Activated CD4-positive, alpha-beta T cell treated with anti-CD3 and anti-CD28 coated beads, Interleukin-2, amount 10 ng/mL, durations not matched to agents 24 days and 14 days (primary cell): ENCODE measurements around the gene IQCH. TPM values are rescaled to one million over a fixed set of nuclear protein-coding genes. Genes with fewer than 3 reads are reported as not detected.
A peak's percentile ranks its signal among the peaks of the same experiment; 100 is the strongest.

Experiments used
- DNase-seq: peaks from one replicate; pipeline ENCODE4 v3.0.0; 2022
- H3K27ac Mint-ChIP-seq: one replicate; pipeline ENCODE4 v1.8.0; 2022; ENCODE audit warnings: mild to moderate bottlenecking, mixed read lengths
- H3K27me3 Mint-ChIP-seq: one replicate; pipeline ENCODE4 v1.8.0; 2022; ENCODE audit warnings: mixed read lengths
- H3K36me3 Mint-ChIP-seq: one replicate; pipeline ENCODE4 v1.8.0; 2022; ENCODE audit warnings: low read depth, mild to moderate bottlenecking, mixed read lengths
- H3K4me1 Mint-ChIP-seq: one replicate; pipeline ENCODE4 v1.8.0; 2021; ENCODE audit warnings: mixed read lengths
- H3K4me3 Mint-ChIP-seq: one replicate; pipeline ENCODE4 v1.8.0; 2022; ENCODE audit warnings: mild to moderate bottlenecking, moderate library complexity, mixed read lengths
- H3K9me3 Mint-ChIP-seq: one replicate; pipeline ENCODE4 v1.8.0; 2021; ENCODE audit warnings: mixed read lengths
- intact Hi-C: fragments of 100-400 bp; cut with micrococcal nuclease; formaldehyde crosslinking; loops from one replicate; pipeline ENCODE4 v1.15.1; 2023
- total RNA-seq: library from RNA; stranded (reverse); gene quantifications from 2 replicates; pipeline ENCODE4 v1.2.3, GENCODE V29; 2022

The IQCH gene
- total RNA-seq, 1 donor from 2014 or later: 0.70 TPM

DNA sequence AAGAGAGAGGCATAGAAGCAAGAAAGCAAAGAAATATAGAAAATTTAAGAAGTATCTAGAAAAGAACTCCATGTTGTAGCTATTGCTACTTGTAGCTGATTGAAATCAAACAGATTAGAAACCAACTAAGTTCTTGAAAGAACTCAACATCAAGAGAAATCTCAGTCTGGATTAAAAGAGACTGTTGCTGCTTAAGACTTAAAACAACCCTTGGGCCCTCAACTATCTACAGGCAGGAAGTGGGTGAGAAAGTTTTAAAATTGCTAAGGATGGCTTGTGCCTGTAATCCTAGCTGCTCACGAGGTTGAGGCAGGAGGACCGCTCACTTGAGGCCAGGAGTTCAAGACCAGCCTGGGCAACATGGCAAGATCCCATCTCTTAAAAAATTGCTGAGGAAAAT, 227.1 kb downstream of the IQCH start:
- H3K4me3 Mint-ChIP-seq: no peak overlapping the region
- peaks cover 10% of the 10 kb centered on the region for H3K9me3 Mint-ChIP-seq
- no peaks in the 10 kb centered on the region for H3K36me3 Mint-ChIP-seq
- intact Hi-C loops: no loop called here
- peak; percentile 47 for DNase-seq
- H3K27me3 Mint-ChIP-seq: peaks cover 19% of the 10 kb centered on the region
- no peaks in the 10 kb centered on the region for H3K4me1 Mint-ChIP-seq
- H3K27ac Mint-ChIP-seq: no peak overlapping the region

DNA sequence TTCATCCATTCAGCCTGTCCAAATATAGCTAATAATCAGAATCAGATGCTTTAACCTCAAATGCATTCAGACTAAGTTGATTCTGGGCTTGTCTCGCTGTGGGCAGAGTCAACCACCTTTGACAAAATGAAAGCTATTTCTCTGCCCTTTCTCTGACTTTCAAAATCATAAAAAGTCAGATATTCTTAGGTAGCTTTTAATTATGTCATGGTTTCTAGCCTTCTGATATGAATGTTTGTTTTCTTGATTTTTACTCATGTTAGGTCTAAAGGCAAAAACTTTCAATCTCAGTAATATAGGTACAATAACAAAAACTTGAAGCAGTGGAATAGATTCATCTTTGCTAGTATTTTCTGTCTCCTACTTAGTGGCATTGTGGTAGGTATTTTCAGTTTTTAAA, 241.0 kb downstream of the IQCH start:
- Mint-ChIP-seq H3K9me3 (no peaks in the 10 kb centered on the region), H3K4me3 (no peak overlapping the region), H3K36me3 (no peaks in the 10 kb centered on the region), H3K27ac (no peak overlapping the region), H3K27me3 (peaks cover 3% of the 10 kb centered on the region), H3K4me1 (peaks cover 2% of the 10 kb centered on the region)
- DNase-seq: no peak
- intact Hi-C loops: no loop called here

DNA sequence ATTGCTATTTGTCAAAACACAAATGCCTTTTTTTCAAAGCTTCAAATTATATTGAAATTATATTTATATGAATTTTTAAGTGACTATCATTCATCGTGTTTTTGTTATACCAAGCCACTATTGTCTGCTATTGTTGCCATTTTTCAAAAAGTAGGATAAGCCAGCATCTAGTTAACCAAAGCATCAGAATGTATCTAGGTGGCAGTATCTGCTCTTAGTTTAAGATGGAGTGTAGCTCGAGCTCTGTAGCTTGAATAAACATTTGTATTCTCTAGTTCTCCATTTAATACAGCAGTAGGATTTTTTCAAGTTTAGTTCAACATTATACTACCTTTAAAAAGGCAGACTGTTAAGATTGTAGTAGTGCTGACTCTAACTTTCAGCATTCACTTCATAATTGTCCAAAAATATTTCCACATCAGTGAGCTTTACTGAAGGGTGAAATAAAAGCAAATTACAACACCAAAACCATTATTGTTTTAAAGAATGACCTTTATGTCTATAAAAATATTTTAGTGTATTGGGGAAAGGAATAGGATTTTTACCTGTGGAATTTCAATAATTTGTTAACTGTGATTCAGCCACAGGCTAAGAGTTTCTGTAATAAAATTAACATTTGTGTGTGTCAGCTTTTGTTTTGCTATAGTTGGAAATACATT, 246.7 kb downstream of the IQCH start:
- peaks cover 3% of the 10 kb centered on the region for H3K4me1 Mint-ChIP-seq
- intact Hi-C loops: loop anchor here (5.0 kb wide), 1 partner anchor 316 kb away; no protein-coding TSS in a partner anchor
- no peak for DNase-seq
- H3K36me3 Mint-ChIP-seq: no peaks in the 10 kb centered on the region
- H3K27ac Mint-ChIP-seq: no peak overlapping the region
- H3K4me3 Mint-ChIP-seq: no peak overlapping the region
- no peaks in the 10 kb centered on the region for H3K9me3 Mint-ChIP-seq
- peaks cover 4% of the 10 kb centered on the region for H3K27me3 Mint-ChIP-seq

DNA sequence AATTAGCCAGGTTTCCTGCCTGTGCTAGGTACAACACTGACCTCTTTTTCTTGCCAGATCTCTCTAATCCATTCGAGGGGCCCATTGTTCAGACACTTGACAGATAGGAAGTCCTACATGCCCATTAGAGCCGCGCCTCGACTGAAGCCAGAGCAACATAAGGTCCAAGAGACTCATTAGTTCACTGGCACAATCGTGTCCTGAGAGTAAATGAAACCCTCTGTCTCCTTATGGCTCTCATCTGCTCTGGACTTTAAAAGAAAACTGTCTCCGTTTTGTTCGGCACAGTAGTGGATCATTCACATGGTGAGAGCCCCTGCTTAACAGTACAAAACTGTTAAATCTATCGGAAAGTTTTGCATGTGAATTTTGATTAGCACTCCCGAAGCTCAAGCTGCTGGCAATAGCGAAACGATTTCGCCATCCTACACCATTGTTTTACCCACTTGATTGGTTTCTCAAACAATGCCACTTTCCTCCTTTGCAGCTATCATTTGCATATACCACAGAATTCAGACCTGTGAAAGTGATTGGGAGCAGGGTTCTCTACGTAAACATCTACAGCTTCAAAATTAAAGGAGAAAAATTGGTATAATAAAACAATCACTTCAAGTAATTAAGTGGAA, 247.4 kb downstream of the IQCH start:
- Mint-ChIP-seq H3K27ac (no peak overlapping the region), H3K4me1 (peaks cover 3% of the 10 kb centered on the region), H3K36me3 (no peaks in the 10 kb centered on the region), H3K9me3 (no peaks in the 10 kb centered on the region), H3K27me3 (peaks cover 4% of the 10 kb centered on the region), H3K4me3 (no peak overlapping the region)
- DNase-seq: no peak
- intact Hi-C loops: loop anchor here (5.0 kb wide), 1 partner anchor 315 kb away; no protein-coding TSS in a partner anchor

DNA sequence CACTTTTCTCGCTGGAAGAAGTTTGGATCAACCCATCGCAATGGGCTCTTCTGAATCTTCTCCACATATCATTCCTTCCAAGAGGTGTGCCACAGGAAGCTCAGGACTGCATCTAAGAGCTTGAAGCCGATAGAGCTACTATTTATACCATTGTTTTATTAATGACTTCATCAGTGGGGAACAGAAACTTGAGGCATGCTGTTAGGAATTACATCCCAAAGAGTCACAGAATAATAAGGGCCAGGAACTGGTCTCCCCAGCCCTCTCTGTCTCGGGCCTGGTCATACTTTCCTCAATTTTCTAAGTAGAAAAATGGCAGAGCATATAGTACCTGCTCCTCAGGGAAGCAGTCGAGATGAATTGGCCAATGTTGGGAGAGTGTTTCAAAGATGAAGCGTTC, 249.5 kb downstream of the IQCH start:
- H3K9me3 Mint-ChIP-seq: no peaks in the 10 kb centered on the region
- DNase-seq: no peak
- no peaks in the 10 kb centered on the region for H3K36me3 Mint-ChIP-seq
- no peak overlapping the region for H3K27ac Mint-ChIP-seq
- no peak overlapping the region for H3K4me3 Mint-ChIP-seq
- peaks cover 4% of the 10 kb centered on the region for H3K27me3 Mint-ChIP-seq
- peaks cover 3% of the 10 kb centered on the region for H3K4me1 Mint-ChIP-seq
- intact Hi-C loops: loop anchor here (5.0 kb wide), 1 partner anchor 313 kb away; no protein-coding TSS in a partner anchor

DNA sequence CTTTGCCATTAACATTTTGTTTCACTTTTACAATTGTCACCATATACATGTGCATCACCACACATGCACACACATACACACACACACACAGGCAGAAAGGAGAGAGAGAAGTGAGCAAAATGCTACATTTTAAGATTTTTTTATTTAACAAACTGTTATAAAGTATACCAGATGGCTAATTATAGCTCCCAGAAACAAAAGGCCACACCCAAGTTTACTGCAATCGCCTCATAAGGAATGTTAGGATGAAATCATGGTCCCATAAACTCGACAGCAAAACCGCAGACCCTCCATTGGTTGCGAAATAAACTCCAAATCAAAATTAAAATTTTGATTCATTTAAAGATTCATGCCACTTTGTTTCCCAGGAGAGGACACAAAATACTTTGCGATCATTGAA, 250.2 kb downstream of the IQCH start:
- intact Hi-C loops: loop anchor here (5.0 kb wide), 1 partner anchor 313 kb away; no protein-coding TSS in a partner anchor
- Mint-ChIP-seq H3K4me3 (no peak overlapping the region), H3K9me3 (no peaks in the 10 kb centered on the region), H3K27me3 (peaks cover 4% of the 10 kb centered on the region), H3K4me1 (peaks cover 3% of the 10 kb centered on the region), H3K36me3 (no peaks in the 10 kb centered on the region), H3K27ac (no peak overlapping the region)
- no peak for DNase-seq

DNA sequence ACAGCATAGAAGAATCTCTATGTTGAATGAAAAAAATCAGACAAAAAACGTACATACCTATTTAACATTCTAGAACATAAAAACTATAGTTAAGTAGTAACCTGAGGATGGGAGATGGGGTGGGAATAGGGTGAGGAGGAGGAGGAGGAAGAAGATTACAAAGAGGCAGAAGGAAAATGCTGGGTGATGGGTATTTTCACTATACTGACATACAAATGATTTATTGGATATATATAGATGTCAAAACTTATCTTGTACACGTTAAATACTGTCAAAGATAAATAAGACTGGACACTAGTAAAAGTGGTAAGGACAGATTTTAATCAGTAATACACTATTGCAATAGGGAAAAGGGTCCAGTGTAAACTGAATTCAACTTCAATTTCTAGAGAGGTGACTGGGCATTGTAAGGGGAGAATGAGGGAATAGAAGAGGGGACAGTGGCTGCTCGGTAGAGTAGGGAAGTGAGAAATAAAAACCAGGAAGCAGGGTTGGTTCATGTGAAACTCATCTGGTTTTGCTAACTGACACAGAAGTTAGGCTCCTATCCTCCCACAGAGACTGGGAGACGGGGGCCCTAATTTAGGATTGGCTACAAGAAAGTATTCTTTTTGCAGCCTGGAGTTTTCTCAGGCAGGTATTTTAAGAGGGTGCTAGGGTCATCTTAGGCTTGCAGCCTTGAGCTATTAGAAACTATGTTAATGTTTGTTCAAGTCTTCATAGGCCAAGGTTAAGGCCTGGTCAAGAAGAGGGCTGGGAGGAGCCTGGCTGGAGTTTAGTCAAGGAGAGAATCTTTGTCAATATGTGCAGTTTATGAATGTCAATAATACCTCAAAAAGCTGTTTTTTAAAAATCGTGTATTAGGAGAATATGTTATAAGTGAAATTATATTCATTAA, 251.3 kb downstream of the IQCH start:
- H3K4me3 Mint-ChIP-seq: no peak overlapping the region
- no peak overlapping the region for H3K27ac Mint-ChIP-seq
- H3K9me3 Mint-ChIP-seq: no peaks in the 10 kb centered on the region
- peaks cover 3% of the 10 kb centered on the region for H3K4me1 Mint-ChIP-seq
- H3K36me3 Mint-ChIP-seq: no peaks in the 10 kb centered on the region
- DNase-seq: no peak
- no peaks in the 10 kb centered on the region for H3K27me3 Mint-ChIP-seq
- intact Hi-C loops: no loop called here

DNA sequence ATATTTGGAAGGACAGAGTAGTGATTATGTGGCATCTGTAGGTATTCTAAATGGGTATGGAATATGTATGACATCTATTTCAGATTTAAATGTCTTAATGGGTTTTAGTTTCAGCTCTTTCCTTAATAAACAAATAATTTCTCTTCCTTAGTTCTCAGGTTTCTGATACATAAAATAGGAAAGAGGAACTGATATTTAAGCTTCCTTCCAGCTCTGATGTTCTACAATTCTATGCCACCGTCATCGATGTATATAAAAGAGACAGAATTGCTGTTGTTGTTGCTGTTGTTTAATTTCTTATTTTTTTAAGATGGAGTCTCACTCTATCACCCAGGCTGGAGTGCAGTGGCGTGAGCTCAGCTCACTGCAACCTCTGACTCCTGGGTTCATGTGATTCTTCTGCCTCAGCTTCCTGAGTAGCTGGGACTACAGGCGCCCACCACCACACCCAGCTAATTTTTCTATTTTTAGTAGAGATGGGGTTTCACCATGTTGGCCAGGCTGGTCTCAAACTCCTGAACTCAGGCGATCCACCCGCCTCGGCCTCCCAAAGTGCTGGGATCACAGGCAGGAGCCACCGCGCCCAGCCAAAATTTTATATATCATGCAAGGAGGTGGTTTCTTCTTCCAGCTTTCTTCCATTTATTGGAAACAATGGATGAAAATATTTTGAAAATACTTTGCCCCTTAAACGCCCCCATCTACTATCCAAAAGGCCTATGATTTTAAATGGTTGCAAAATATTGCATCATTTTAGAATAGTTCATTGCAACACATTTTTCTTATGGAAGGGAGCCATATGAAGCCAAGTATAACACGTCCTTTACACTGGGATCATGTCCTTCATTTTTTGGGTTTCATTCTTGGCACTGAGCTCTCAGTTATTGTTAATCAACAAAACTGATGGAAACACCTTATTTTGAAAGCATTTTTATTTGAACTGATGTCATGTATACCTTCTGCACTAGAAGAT, 252.5 kb downstream of the IQCH start:
- no peak for DNase-seq

DNA sequence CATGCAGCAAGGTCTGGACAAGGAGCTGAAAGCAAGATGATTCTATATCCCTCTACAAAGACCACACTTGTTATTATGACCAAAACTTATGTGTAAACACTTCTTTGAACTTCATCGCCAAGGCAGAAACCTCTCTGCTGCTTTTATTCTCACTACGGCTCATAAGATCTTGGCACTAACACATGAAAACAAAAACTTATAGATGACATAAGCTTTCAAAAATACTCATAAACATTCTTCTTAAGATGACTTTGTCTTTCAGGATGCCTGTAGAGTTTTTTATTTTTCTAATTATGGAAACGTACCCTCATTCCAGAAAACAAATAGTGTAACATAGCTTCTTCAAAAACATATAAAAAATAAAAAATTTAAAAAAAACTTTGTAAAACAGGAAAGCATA, 253.8 kb downstream of the IQCH start:
- Mint-ChIP-seq H3K4me1 (peaks cover 8% of the 10 kb centered on the region), H3K27ac (no peak overlapping the region), H3K27me3 (no peaks in the 10 kb centered on the region), H3K4me3 (no peak overlapping the region), H3K36me3 (peaks cover 5% of the 10 kb centered on the region), H3K9me3 (no peaks in the 10 kb centered on the region)
- intact Hi-C loops: no loop called here
- no peak for DNase-seq

More for the DNA sequence above, 252.5 kb downstream of the IQCH start:
- Mint-ChIP-seq H3K36me3 (peaks cover 2% of the 10 kb centered on the region), H3K9me3 (no peaks in the 10 kb centered on the region), H3K4me1 (peaks cover 6% of the 10 kb centered on the region), H3K27ac (no peak overlapping the region), H3K4me3 (no peak overlapping the region), H3K27me3 (no peaks in the 10 kb centered on the region)
- intact Hi-C loops: no loop called here

DNA sequence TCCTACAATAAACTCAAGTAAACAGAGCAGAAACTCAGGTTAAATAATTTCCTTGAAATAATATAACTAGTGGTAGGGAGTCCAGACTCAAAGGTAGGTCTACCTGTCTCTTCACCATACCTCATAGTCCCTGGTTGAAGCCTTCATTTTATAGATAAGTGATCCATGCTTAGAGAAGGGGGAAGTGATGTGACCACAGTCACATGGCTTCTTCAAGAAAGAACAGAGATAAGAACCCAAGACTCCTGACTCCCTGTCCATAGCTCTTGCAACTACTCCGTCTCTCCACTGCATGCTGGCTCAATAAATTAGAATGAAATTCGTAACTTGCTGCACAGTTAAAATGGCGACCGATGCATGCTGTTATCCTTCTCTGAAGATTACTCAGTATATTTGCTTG, 255.3 kb downstream of the IQCH start:
- H3K4me3 Mint-ChIP-seq: no peak overlapping the region
- H3K4me1 Mint-ChIP-seq: peaks cover 8% of the 10 kb centered on the region
- no peaks in the 10 kb centered on the region for H3K9me3 Mint-ChIP-seq
- intact Hi-C loops: no loop called here
- DNase-seq: no peak
- H3K36me3 Mint-ChIP-seq: peaks cover 7% of the 10 kb centered on the region
- H3K27ac Mint-ChIP-seq: no peak overlapping the region
- H3K27me3 Mint-ChIP-seq: no peaks in the 10 kb centered on the region

DNA sequence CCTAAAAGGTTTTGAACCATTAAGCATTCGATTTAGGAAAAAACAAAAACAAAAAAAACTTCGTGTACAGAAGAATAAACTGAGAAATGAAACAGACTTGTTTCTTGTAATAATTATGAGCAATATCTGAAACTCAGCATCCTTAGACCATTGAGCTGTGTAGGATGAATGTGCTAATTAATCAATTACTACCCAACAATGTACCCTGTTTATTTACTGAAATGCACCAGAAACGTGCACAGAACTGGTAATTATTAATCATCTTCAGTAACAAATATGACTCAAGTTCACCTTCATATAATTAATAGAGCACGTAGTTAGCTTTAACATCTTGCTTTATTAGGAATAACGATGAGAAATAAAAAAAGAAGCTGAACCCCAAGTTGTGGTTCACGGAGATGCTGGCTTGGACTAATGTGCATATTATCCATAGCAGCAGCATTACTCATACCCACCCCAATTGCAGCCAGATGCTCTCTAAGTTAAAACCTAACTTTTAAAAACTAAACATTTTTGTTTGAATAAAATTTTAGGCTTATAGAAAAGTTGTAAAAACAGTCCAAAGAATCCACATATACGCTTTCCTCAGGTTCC, 256.1 kb downstream of the IQCH start:
- no peaks in the 10 kb centered on the region for H3K9me3 Mint-ChIP-seq
- DNase-seq: no peak
- no peaks in the 10 kb centered on the region for H3K27me3 Mint-ChIP-seq
- intact Hi-C loops: no loop called here
- H3K4me3 Mint-ChIP-seq: no peak overlapping the region
- H3K4me1 Mint-ChIP-seq: peaks cover 8% of the 10 kb centered on the region
- H3K36me3 Mint-ChIP-seq: peaks cover 7% of the 10 kb centered on the region
- H3K27ac Mint-ChIP-seq: no peak overlapping the region

DNA sequence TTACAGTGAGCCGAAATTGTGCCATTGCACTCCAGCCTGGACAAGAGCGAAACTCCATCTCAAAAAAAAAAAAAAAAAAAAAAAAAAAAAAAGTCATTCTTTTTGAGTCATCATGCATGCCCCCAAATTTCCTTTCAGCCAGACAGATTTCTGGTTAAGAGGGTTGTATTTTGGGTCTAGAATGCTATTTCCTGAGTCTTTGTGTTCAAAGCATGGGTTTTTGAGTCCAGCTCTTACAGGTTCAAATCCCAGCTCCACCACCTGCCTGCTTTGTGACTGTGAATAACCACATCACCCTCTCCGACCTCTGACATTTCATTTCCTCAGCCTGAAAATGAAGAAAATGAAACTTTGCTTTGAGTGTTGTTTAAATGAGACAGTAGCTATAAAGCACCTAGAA, 257.0 kb downstream of the IQCH start:
- H3K27me3 Mint-ChIP-seq: no peaks in the 10 kb centered on the region
- H3K9me3 Mint-ChIP-seq: no peaks in the 10 kb centered on the region
- H3K27ac Mint-ChIP-seq: no peak overlapping the region
- H3K4me3 Mint-ChIP-seq: no peak overlapping the region
- intact Hi-C loops: no loop called here
- peaks cover 7% of the 10 kb centered on the region for H3K36me3 Mint-ChIP-seq
- DNase-seq: no peak
- H3K4me1 Mint-ChIP-seq: peaks cover 5% of the 10 kb centered on the region

DNA sequence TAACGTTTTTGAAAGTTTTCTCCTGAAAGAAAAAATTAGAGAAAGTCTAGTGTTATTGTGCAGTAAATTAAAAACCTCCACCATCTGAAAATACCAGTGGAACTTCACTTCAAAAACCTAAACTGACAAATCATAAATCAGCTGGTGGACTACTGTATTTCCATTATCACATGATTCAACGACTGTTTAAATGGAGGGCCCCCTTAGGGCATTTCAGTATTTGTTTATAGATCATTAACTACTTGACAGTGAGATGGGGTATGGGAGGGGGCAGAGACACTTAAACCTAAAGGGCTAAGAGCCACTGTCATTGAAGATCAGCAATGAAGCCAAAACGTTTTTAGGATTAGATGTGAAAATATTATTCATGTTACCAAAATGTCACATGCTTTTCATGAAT, 257.6 kb downstream of the IQCH start:
- peaks cover 5% of the 10 kb centered on the region for H3K4me1 Mint-ChIP-seq

More for the DNA sequence above, 257.6 kb downstream of the IQCH start:
- Mint-ChIP-seq H3K27ac (no peak overlapping the region), H3K9me3 (no peaks in the 10 kb centered on the region), H3K36me3 (peaks cover 7% of the 10 kb centered on the region), H3K27me3 (no peaks in the 10 kb centered on the region), H3K4me3 (no peak overlapping the region)
- no peak for DNase-seq
- intact Hi-C loops: no loop called here
